ENCODE measurements around the gene SPG11. TPM values are rescaled to one million over a fixed set of nuclear protein-coding genes. Genes with fewer than 3 reads are reported as not detected.

SPG11 gene
- total and polyA plus RNA-seq, 9 of the 15 experiments (the other 6 are each of a cell fraction or from before 2014, with no cell fraction given), result 23.3 to 71.2 (median 45.6) TPM

DNA sequence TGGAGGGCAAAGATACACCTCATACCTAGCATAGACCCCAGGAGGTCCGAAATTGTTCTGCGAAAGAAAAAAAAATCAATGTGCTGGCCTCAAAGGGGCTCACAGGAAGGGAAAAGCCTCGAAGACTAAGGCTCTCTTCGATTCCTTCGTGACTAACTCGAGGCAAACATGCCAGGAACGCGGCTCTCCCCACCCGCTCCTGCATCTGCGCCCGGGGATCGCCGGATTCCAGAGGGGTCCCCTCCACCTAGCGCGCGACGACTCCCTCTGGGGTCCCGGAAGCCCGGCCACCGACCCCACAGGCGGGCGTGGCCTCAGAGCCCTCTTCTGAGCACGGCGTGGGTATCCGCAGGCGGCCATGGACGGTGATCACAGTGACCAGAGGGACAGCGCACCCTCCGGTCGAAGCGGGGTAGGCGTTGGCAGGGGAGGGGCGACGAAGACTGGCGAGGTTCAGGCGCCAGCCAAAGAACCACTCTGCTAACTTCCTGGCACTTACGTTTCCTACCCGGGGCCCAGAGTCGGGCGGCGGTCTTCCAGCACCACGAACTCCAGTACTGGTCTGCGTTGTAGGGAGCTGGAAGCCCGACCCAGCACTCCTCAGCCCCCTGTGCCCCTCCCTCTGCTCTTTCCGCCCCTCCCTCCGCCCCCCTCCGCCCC lies 127.0 kb downstream of the SPG11 start (continued):
- TF ChIP-seq PHB (CRISPR knock-in tag; IDR thresholded peaks at IDR 0.05), result no peak
- no peak for TF ChIP-seq ZNF436 (CRISPR knock-in tag; IDR thresholded peaks at IDR 0.05)
- TF ChIP-seq ZNF830 (CRISPR knock-in tag; IDR thresholded peaks at IDR 0.05), result no peak
- TF ChIP-seq ZNF695 (CRISPR knock-in tag; IDR thresholded peaks at IDR 0.05), result 0 out of 2 replicates have a peak, but pooled peaks have one; percentile 79
- no peak for TF ChIP-seq RREB1 (CRISPR knock-in tag; IDR thresholded peaks at IDR 0.05)
- no peak for TF ChIP-seq MAFF (IDR thresholded peaks at IDR 0.05; ENCODE audit: low read length)
- TF ChIP-seq CREM (IDR thresholded peaks at IDR 0.05; ENCODE audit: low read depth), result peak; percentile 67
- TF ChIP-seq SETDB1 (IDR thresholded peaks at IDR 0.05; ENCODE audit: low read length), result no peak
- TF ChIP-seq TAF7 (tag; IDR thresholded peaks at IDR 0.05), result peak; percentile 69
- no peak for TF ChIP-seq EZH2 (IDR thresholded peaks at IDR 0.05; ENCODE audit: borderline replicate concordance, low read depth, low read length)
- no peak for TF ChIP-seq MTF1 (CRISPR knock-in tag; IDR thresholded peaks at IDR 0.05; ENCODE audit: borderline replicate concordance)
- TF ChIP-seq, protein P1, sequence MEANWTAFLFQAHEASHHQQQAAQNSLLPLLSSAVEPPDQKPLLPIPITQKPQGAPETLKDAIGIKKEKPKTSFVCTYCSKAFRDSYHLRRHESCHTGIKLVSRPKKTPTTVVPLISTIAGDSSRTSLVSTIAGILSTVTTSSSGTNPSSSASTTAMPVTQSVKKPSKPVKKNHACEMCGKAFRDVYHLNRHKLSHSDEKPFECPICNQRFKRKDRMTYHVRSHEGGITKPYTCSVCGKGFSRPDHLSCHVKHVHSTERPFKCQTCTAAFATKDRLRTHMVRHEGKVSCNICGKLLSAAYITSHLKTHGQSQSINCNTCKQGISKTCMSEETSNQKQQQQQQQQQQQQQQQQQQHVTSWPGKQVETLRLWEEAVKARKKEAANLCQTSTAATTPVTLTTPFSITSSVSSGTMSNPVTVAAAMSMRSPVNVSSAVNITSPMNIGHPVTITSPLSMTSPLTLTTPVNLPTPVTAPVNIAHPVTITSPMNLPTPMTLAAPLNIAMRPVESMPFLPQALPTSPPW (CRISPR knock-in tag; IDR thresholded peaks at IDR 0.05), result peak; percentile 100
- TF ChIP-seq RAD51 (IDR thresholded peaks at IDR 0.05; ENCODE audit: borderline replicate concordance, low read depth), result no peak
- no peak for TF ChIP-seq RHOXF2B (CRISPR knock-in tag; conservative IDR thresholded peaks at IDR 0.05)
- no peak for TF ChIP-seq IRF1 (CRISPR knock-in tag; IDR thresholded peaks at IDR 0.05; ENCODE audit: borderline replicate concordance)
- TF ChIP-seq MYC (IDR thresholded peaks at IDR 0.05; ENCODE audit: low read depth, low read length), result peak; percentile 76
- peak; percentile 34; the same call in 1 of the 2 replicates for TF ChIP-seq MYC (CRISPR knock-in tag; IDR thresholded peaks at IDR 0.05; ENCODE audit: borderline replicate concordance, low read depth)
- TF ChIP-seq, protein P2, sequence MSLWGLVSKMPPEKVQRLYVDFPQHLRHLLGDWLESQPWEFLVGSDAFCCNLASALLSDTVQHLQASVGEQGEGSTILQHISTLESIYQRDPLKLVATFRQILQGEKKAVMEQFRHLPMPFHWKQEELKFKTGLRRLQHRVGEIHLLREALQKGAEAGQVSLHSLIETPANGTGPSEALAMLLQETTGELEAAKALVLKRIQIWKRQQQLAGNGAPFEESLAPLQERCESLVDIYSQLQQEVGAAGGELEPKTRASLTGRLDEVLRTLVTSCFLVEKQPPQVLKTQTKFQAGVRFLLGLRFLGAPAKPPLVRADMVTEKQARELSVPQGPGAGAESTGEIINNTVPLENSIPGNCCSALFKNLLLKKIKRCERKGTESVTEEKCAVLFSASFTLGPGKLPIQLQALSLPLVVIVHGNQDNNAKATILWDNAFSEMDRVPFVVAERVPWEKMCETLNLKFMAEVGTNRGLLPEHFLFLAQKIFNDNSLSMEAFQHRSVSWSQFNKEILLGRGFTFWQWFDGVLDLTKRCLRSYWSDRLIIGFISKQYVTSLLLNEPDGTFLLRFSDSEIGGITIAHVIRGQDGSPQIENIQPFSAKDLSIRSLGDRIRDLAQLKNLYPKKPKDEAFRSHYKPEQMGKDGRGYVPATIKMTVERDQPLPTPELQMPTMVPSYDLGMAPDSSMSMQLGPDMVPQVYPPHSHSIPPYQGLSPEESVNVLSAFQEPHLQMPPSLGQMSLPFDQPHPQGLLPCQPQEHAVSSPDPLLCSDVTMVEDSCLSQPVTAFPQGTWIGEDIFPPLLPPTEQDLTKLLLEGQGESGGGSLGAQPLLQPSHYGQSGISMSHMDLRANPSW (CRISPR knock-in tag; IDR thresholded peaks at IDR 0.05), result no peak
- no peak for TF ChIP-seq ESRRB (CRISPR knock-in tag; IDR thresholded peaks at IDR 0.05; ENCODE audit: borderline replicate concordance)

Data from K562 (cell line).